Upper lobe of right lung (tissue), 1 donor: Measurements from ENCODE around the gene PKIB. TPM values are rescaled to one million over a fixed set of nuclear protein-coding genes. Genes with fewer than 3 reads are reported as not detected.
A peak's percentile ranks its signal among the peaks of the same experiment; 100 is the strongest.

Experiments used
- ATAC-seq: fragments of 200-7000 bp; cut with Tn5 transposase; one replicate; pipeline ENCODE4 v1.9.1; 2020; ENCODE audit warnings: mild to moderate bottlenecking, moderate library complexity
- DNase-seq: peaks from one replicate; pipeline ENCODE4 v3.0.0-alpha.2; 2020
- H3K27ac ChIP-seq: fragments of 200-600 bp; one replicate; pipeline ENCODE4 v1.8.0; 2022
- H3K27me3 ChIP-seq: fragments of 200-600 bp; one replicate; pipeline ENCODE4 v1.8.0; 2022; ENCODE audit warnings: mild to moderate bottlenecking
- H3K36me3 ChIP-seq: fragments of 200-600 bp; one replicate; pipeline ENCODE4 v1.8.0; 2022
- H3K4me1 ChIP-seq: fragments of 200-600 bp; one replicate; pipeline ENCODE4 v1.8.0; 2022
- H3K4me3 ChIP-seq: fragments of 200-600 bp; one replicate; pipeline ENCODE4 v1.8.0; 2022; ENCODE audit warnings: mild to moderate bottlenecking
- H3K9me3 ChIP-seq: fragments of 200-600 bp; one replicate; pipeline ENCODE4 v1.8.0; 2022
- CTCF ChIP-seq: fragments of 200-600 bp; IDR thresholded peaks from one replicate; pipeline ENCODE4 v1.8.0; 2022; ENCODE audit warnings: antibody characterized with exemption
- intact Hi-C: fragments of 100-400 bp; cut with DNase I; formaldehyde crosslinking; loops from one replicate; pipeline ENCODE4 v1.11.0; 2022
- total RNA-seq: library from RNA; stranded (reverse); fragmentation: NEBNext Ultra II Directional; extraction: Animal tissue kit (Norgen Biotek cat#: 25700); gene quantifications from one replicate; pipeline ENCODE4 v1.2.1, GENCODE V29; 2021
- donor health status: DM: no; HTN: yes; CAD: no; lungs with severe emphysema.

The PKIB gene
- total RNA-seq, 1 donor from 2014 or later: 2.1 TPM

DNA sequence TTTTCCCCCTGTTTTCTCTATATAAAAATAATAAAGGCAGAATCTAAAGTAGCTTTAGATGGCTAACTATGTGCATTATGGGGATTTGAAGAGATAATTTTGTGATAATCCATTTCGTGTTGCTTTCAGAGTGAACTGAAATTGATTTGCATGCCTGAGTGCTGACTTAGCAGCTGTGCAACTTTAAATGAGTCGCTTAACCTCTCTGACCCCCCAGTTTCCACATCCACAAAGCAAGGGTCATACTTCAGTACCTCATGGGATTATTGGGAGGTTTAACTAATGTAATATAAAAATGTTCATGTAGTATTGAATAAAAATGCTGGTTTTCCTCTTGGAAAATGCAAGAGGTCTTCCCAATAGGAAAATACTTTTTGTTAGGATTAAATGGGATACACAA lies 105.5 kb downstream of the PKIB start:
- H3K4me1 ChIP-seq: no peaks in the 10 kb centered on the region
- TF ChIP-seq CTCF: no peak
- H3K27ac ChIP-seq: no peak overlapping the region
- H3K4me3 ChIP-seq: no peak overlapping the region
- intact Hi-C loops: no loop called here
- no peak for DNase-seq
- no peaks in the 10 kb centered on the region for H3K9me3 ChIP-seq
- H3K36me3 ChIP-seq: no peaks in the 10 kb centered on the region
- ATAC-seq: no peak
- H3K27me3 ChIP-seq: no peaks in the 10 kb centered on the region

DNA sequence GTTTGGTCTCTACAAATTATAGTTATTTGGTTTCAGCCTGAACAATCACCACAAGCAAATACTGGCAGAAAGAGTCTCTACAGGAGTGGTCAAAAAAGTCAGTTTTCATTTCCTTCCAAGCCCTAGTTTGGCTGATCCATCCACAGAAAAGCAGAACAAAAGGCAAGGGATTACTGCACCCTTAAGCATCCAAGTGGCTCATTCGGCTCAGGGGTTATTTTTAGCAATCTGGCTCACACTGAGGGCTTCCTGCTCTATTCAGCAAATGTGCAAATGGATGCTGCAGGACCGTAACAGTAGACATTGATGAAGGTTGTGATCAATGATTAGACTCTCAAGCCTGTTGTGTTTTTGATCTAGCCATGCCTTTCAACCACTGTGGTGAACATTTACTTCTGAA lies 107.1 kb downstream of the PKIB start:
- ATAC-seq (peak; percentile 46), DNase-seq (no peak)
- no peak for TF ChIP-seq CTCF
- H3K36me3 ChIP-seq: no peaks in the 10 kb centered on the region
- intact Hi-C loops: no loop called here
- no peaks in the 10 kb centered on the region for H3K9me3 ChIP-seq
- H3K4me1 ChIP-seq: no peaks in the 10 kb centered on the region
- no peak overlapping the region for H3K27ac ChIP-seq
- no peaks in the 10 kb centered on the region for H3K27me3 ChIP-seq
- no peak overlapping the region for H3K4me3 ChIP-seq

- Histone ChIP-seq H3K36me3 (no peaks in the 10 kb centered on the region), H3K4me1 (no peaks in the 10 kb centered on the region), H3K27me3 (no peaks in the 10 kb centered on the region), H3K4me3 (no peak overlapping the region), H3K9me3 (no peaks in the 10 kb centered on the region), H3K27ac (no peak overlapping the region)
- DNase-seq: no peak
- no peak for ATAC-seq
- intact Hi-C loops: no loop called here
- TF ChIP-seq CTCF: no peak
These were observed 108.4 kb downstream of the PKIB start for GRCh38 chr6:122718616-122719015.

- H3K9me3 ChIP-seq: no peaks in the 10 kb centered on the region
- TF ChIP-seq CTCF: no peak
- H3K27ac ChIP-seq: no peak overlapping the region
- intact Hi-C loops: no loop called here
- no peak for DNase-seq
- no peak overlapping the region for H3K4me3 ChIP-seq
- no peaks in the 10 kb centered on the region for H3K36me3 ChIP-seq
- ATAC-seq: no peak
- no peaks in the 10 kb centered on the region for H3K4me1 ChIP-seq
- no peaks in the 10 kb centered on the region for H3K27me3 ChIP-seq
These were observed 109.0 kb downstream of the PKIB start for GRCh38 chr6:122719176-122719575.

GRCh38 chr6:122722746-122723145 lies 112.5 kb downstream of the PKIB start:
- DNase-seq: no peak
- no peaks in the 10 kb centered on the region for H3K9me3 ChIP-seq
- H3K4me1 ChIP-seq: no peaks in the 10 kb centered on the region
- H3K4me3 ChIP-seq: no peak overlapping the region
- no peaks in the 10 kb centered on the region for H3K36me3 ChIP-seq
- TF ChIP-seq CTCF: no peak
- no peaks in the 10 kb centered on the region for H3K27me3 ChIP-seq
- H3K27ac ChIP-seq: no peak overlapping the region
- intact Hi-C loops: no loop called here
- no peak for ATAC-seq

- intact Hi-C loops: no loop called here
- Histone ChIP-seq H3K4me1 (no peaks in the 10 kb centered on the region), H3K36me3 (no peaks in the 10 kb centered on the region), H3K27ac (no peak overlapping the region), H3K27me3 (no peaks in the 10 kb centered on the region), H3K4me3 (no peak overlapping the region), H3K9me3 (no peaks in the 10 kb centered on the region)
- no peak for ATAC-seq
- peak; percentile 40 for TF ChIP-seq CTCF
- DNase-seq: no peak
These were observed 116.4 kb downstream of the PKIB start for GRCh38 chr6:122726649-122727048.
